HEK293T (cell line): ENCODE data around the gene DST.

Experiments used
- CTCF ChIA-PET: fragments of 350-600 bp; formaldehyde crosslinking; extraction: SDS; loops from one replicate; lab custom pipeline; 2021; ENCODE audit warnings: antibody characterized with exemption, inconsistent platforms; lab: Yijun Ruan, JAX
- POLR2A ChIA-PET: fragments of 350-600 bp; formaldehyde crosslinking; extraction: SDS; loops from one replicate; lab custom pipeline; 2020; ENCODE audit warnings: antibody characterized with exemption, inconsistent platforms; lab: Yijun Ruan, JAX
- DNase-seq: peaks from one replicate; pipeline ENCODE4 v3.0.0; 2012; ENCODE audit warnings: mixed read lengths; ENCODE audit errors: extremely low spot score
- ARNT ChIP-seq: fragments of 450-650 bp; IDR thresholded peaks from 2 replicates; pipeline ENCODE4 v1.6.1; 2017; ENCODE audit warnings: mild to moderate bottlenecking
- BHLHE40 ChIP-seq: fragments of 450-650 bp; IDR thresholded peaks from 2 replicates; pipeline ENCODE4 v1.6.1; 2016; ENCODE audit warnings: mild to moderate bottlenecking, moderate library complexity, borderline replicate concordance
- CTBP1 ChIP-seq: fragments of 450-650 bp; IDR thresholded peaks from 2 replicates; pipeline ENCODE4 v1.6.1; 2016; ENCODE audit warnings: borderline replicate concordance
- ELF4 ChIP-seq: fragments of 450-650 bp; IDR thresholded peaks from 2 replicates; pipeline ENCODE4 v1.6.1; 2017; ENCODE audit warnings: antibody characterized with exemption
- FOXA1 ChIP-seq: fragments of 450-650 bp; IDR thresholded peaks from 2 replicates; pipeline ENCODE4 v1.6.1; 2016; ENCODE audit warnings: mild to moderate bottlenecking
- FOXK2 ChIP-seq: fragments of 450-650 bp; IDR thresholded peaks from 2 replicates; pipeline ENCODE4 v1.6.1; 2016; ENCODE audit warnings: mild to moderate bottlenecking
- FOXM1 ChIP-seq: fragments of 450-650 bp; IDR thresholded peaks from 2 replicates; pipeline ENCODE4 v1.6.1; 2017; ENCODE audit warnings: mild to moderate bottlenecking, borderline replicate concordance
- HDGF ChIP-seq: fragments of 450-650 bp; IDR thresholded peaks from 2 replicates; pipeline ENCODE4 v1.6.1; 2017; ENCODE audit warnings: antibody characterized with exemption, borderline replicate concordance
- L3MBTL2 ChIP-seq: fragments of 450-650 bp; conservative IDR thresholded peaks from 2 replicates; pipeline ENCODE4 v1.6.1; 2016; ENCODE audit warnings: mild to moderate bottlenecking
- LEF1 ChIP-seq: fragments of 450-650 bp; IDR thresholded peaks from 2 replicates; pipeline ENCODE4 v1.6.1; 2017; ENCODE audit warnings: mild to moderate bottlenecking, borderline replicate concordance
- NFRKB ChIP-seq: fragments of 450-650 bp; IDR thresholded peaks from 2 replicates; pipeline ENCODE4 v1.6.1; 2016; ENCODE audit warnings: mild to moderate bottlenecking, moderate library complexity
- SP1 ChIP-seq: fragments of 450-650 bp; IDR thresholded peaks from 2 replicates; pipeline ENCODE4 v1.6.1; 2017
- SUZ12 ChIP-seq: fragments of 450-650 bp; IDR thresholded peaks from 2 replicates; pipeline ENCODE4 v1.6.1; 2016; ENCODE audit warnings: mild to moderate bottlenecking
- TARDBP ChIP-seq: fragments of 450-650 bp; IDR thresholded peaks from 2 replicates; pipeline ENCODE4 v1.6.1; 2016
- ZNF384 ChIP-seq: fragments of 450-650 bp; IDR thresholded peaks from 2 replicates; pipeline ENCODE4 v1.6.1; 2016
- TF ChIP-seq, protein P1 (sequence below): fragments of 450-650 bp; IDR thresholded peaks from 2 replicates; pipeline ENCODE4 v1.6.1; 2016

DST gene

DNA sequence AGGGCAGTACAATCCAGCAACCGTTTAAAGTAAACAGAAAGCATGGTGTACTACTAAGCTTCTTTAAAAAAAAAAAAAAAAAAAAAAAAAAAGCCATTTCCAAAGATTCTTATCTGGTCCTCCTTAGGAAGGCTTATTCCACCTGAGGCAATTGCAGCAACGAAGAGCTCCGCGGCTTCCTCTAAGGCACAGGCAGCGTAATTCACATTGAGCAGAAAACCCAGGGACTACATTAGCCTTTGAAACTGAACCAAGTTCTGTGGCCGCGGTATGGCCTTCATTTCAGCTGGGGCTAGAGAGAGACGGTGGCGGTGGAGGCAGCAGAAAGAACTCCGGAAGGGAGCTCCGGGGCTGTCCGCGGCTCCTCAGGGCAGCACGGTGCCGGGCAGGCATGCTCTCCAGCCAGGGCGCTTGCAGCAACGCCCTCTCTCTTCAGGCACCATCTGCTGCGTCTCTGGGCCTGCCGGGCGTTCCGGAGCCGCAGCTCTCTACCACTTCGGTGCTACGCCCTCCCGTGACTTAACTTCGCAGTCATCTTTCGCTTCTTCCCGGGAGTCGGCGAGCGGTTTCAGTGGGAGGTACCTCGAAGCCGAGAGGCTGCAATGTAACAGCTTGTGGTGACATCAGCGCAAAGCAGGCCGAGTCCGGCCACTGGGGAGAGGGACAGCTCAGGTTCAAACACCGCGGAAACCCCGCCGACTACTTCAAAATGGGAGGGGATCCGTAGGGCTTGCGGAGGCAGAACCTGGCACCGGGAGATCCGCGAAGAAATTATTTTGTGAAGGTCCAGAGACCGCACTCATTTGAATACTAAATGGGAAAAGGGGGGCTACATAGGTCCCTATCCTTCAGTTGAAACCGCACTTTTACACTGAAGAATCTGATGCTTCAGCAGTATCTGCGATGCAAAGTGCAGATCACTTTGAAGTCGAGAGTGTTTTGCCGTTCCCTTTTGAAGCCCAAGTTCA is 100.0 kb downstream of the DST start:
- peak; percentile 75 for DNase-seq
- POLR2A ChIA-PET: interaction anchor here (0.7 to 3.2 kb wide), 15 partner anchors 9 to 172 kb away, joined by 3 to 14 read pairs (median 7); no protein-coding TSS in a partner anchor

DNA sequence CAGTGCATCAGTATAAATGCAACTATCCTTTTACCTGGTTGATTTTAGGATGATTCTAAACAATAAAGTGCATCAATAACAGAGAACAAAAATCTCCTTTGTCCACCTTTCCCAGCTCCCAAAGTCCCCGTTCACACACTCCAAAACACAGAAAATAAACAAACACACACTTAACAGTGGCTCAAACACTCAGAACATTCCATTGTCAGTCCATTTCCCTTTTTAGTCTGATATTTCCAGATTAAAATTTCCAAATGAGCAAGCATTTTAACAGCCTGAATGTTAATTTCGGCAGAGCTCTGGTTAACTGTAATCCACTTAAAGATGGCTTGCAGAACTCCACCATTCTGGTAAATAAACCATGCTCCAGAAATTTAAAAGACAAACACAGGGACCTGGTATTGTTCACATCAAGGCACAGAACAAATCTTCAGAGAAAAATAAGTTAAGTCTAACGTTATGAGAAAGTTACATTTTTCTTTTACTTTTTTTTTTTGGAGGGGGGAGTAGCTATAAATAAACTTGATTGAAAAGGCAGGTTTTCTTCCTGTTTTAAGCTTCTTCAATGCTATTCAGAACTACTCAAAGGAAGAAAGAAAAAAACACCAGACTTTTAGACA is 100.8 kb downstream of the DST start:
- DNase-seq: no peak
- CTCF ChIA-PET: interaction anchor here (0.5 to 1.7 kb wide), 6 partner anchors 11 to 176 kb away, joined by 3 to 6 read pairs (median 4); no protein-coding TSS in a partner anchor
- TF ChIP-seq ZNF384 (no peak), FOXA1 (no peak), SUZ12 (no peak), NFRKB (no peak), TARDBP (no peak), SP1 (no peak), ARNT (no peak), HDGF (no peak), FOXK2 (no peak), LEF1 (no peak), CTBP1 (no peak)
- TF ChIP-seq, protein P1, sequence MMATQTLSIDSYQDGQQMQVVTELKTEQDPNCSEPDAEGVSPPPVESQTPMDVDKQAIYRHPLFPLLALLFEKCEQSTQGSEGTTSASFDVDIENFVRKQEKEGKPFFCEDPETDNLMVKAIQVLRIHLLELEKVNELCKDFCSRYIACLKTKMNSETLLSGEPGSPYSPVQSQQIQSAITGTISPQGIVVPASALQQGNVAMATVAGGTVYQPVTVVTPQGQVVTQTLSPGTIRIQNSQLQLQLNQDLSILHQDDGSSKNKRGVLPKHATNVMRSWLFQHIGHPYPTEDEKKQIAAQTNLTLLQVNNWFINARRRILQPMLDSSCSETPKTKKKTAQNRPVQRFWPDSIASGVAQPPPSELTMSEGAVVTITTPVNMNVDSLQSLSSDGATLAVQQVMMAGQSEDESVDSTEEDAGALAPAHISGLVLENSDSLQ: no peak
- POLR2A ChIA-PET: interaction anchor here (0.5 to 3.2 kb wide), 16 partner anchors 10 to 171 kb away, joined by 3 to 14 read pairs (median 7); no protein-coding TSS in a partner anchor

More for the DNA sequence above, 100.0 kb downstream of the DST start:
- TF ChIP-seq, protein P1: peak; percentile 51
- TF ChIP-seq ZNF384 (peak; percentile 91), BHLHE40 (no peak), FOXA1 (no peak), HDGF (no peak)
- CTCF ChIA-PET: interaction anchor here (0.5 to 1.7 kb wide), 7 partner anchors 17 to 175 kb away, joined by 3 to 6 read pairs (median 3); no protein-coding TSS in a partner anchor

DNA sequence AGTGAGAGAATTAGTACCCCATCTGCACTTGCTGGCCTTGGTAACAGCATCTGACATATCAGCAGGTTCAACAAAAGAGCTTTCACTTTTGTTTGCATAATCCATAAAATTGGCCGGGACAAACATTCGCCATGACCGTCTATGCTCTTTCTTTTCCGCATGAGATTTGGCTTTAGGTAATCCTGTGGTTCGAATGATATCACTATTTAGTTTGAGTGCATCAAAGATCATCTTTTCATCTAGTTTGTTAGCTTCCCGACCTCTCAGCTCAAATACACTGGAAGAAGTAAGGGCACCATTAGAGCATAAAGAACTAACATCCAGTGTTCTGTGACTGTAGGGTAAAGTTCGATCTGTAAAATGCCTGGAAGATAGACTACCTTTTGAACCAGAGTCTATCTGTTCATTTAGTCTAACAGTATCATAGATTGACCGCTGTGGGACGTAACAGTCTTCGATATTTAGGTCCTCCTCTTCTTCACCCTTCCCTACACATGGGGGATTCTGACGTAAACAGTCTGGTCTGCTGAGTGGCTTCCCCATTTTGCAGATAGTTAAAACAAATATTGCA is 101.6 kb downstream of the DST start:
- ChIA-PET CTCF (interaction anchor here (1.1 to 1.7 kb wide), 4 partner anchors 10 to 171 kb away, joined by 3 to 5 read pairs (median 4); no protein-coding TSS in a partner anchor), POLR2A (interaction anchor here (1.0 to 3.2 kb wide), 6 partner anchors 9 to 30 kb away, joined by 5 to 14 read pairs (median 8); no protein-coding TSS in a partner anchor)
- TF ChIP-seq ELF4: no peak
- TF ChIP-seq L3MBTL2: 0 out of 2 replicates have a peak, but pooled peaks have one; percentile 49
- no peak for DNase-seq

DNA sequence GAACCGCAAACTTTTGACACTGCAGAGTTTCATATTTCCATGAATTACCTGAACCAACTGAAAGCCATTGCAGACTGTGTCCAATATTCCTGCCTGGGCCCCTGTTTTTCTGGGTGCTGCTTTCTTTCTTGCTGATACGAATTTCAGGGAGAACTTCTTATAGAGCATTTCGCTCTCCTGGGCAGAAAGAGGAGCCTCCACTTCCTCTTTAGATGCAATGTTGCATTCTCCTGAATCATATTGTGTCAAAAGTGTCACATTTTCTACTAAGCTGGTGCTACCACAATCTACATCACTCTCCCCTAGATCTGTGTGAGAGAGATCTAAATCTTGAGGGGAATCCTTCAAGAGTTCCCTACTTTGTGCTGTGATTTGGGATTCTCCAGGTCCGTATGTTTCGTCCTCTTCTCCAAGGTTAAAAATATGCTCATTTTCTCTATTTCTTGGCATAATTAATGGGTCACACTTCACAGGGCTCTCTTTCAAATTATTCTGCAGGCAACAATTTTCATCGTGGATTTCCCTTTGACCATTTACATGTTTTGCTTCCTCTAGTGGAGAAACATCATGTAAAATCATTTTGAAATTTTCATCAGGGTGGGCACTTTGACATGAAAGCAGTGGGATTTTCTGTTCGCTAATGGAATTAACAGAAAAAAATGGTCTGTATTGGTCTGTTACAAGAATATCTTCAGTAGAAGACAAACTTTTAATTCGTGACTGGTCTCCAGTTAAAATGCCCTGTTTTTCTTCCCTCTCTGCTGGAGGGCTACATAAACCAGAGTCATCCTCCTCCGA is 102.3 kb downstream of the DST start:
- no peak for TF ChIP-seq TARDBP
- TF ChIP-seq CTBP1: no peak
- no peak for TF ChIP-seq FOXM1
- no peak for TF ChIP-seq NFRKB
- TF ChIP-seq ZNF384: no peak
- no peak for TF ChIP-seq SUZ12
- TF ChIP-seq L3MBTL2: no peak
- TF ChIP-seq FOXK2: no peak
- no peak for TF ChIP-seq ARNT
- TF ChIP-seq BHLHE40: no peak
- TF ChIP-seq LEF1: no peak
- ChIA-PET POLR2A (interaction anchor here (1.0 to 3.2 kb wide), 3 partner anchors 9 to 12 kb away, joined by 5 to 14 read pairs (median 6); no protein-coding TSS in a partner anchor), CTCF (interaction anchor here (0.6 to 1.1 kb wide), 3 partner anchors 9 to 167 kb away, joined by 3 to 6 read pairs (median 4); no protein-coding TSS in a partner anchor)
- no peak for DNase-seq

DNA sequence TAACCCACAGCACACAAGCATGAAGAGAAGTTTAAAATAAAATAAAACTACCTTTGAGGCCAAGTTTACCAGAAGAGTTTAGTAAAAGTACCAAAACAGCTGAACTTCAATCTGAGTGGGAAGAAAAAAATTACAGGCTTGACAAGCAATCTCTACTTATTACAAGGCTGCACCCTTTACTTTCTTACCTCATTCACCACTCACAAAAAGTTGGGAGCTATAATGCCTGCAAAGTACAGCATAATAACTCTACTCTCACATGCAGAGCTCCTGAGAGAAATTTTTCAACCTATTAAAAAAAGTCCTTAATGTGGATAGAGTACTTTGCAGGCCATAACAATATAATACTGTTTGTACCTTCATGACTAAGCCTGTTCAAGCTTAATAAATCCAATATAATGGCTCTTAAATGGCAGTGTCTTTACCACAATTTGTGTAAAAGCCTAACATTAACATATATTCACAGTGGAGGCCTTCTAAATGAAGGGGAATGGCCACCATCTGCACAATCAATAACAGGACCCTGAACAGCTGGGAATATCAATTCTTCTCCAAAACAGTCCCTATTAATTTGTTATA is 103.1 kb downstream of the DST start:
- ChIA-PET CTCF (interaction anchor here (0.6 to 0.9 kb wide), 2 partner anchors 56 to 167 kb away, joined by 3 to 6 read pairs; no protein-coding TSS in a partner anchor), POLR2A (no interaction called here)
- no peak for TF ChIP-seq TARDBP
- DNase-seq: no peak

DNA sequence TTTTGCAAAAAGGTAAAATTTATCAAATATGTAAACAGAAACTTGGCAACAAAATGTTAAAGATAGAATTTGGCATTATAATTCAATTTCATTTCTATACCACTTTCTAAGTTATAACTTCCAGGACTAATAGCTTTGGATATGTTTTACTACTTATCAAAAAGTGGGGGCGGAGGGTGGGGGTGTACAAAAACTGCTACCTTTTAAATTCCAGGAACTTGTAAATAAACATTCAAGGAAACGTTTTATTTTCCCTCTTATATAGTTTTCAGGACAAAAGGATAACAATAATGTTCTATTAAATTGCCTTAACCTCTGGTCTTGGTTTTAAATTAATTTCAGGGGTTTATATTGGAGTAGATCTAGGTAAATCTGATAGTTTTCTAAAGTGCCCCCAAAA is 103.8 kb downstream of the DST start:
- POLR2A ChIA-PET: no interaction called here
- DNase-seq: no peak
- CTCF ChIA-PET: no interaction called here
- no peak for TF ChIP-seq BHLHE40
- no peak for TF ChIP-seq FOXM1
- no peak for TF ChIP-seq NFRKB
- no peak for TF ChIP-seq FOXK2
- TF ChIP-seq HDGF: no peak
- no peak for TF ChIP-seq LEF1
- TF ChIP-seq CTBP1: no peak
- TF ChIP-seq FOXA1: no peak
- no peak for TF ChIP-seq ELF4
